Skeletal muscle tissue (tissue), 4 donors: ENCODE data around the gene CDA. TPM values are rescaled to one million over a fixed set of nuclear protein-coding genes. Genes with fewer than 3 reads are reported as not detected.

Source experiments
- H3K27ac ChIP-seq: one replicate; pipeline ENCODE4 v1.7.0; 2013; ENCODE audit warnings: mild to moderate bottlenecking, low read depth, low read length, inconsistent platforms
- H3K27me3 ChIP-seq, 3 donors: one replicate each; pipeline ENCODE4 v1.7.0; 2013; ENCODE audit warnings: low read length in 3 of 3; ENCODE audit not compliant: control insufficient read depth in 3 of 3, insufficient read depth in 3 of 3
- H3K36me3 ChIP-seq, 3 donors: one replicate each; pipeline ENCODE4 v1.7.0; 2013; ENCODE audit warnings: low read length in 3 of 3; ENCODE audit not compliant: control insufficient read depth in 3 of 3, insufficient read depth in 3 of 3
- H3K4me1 ChIP-seq, 3 donors: one replicate each; pipeline ENCODE4 v1.7.0; 2013; ENCODE audit warnings: low read length in 3 of 3, mild to moderate bottlenecking in 3 of 3; ENCODE audit not compliant: control insufficient read depth in 3 of 3, insufficient read depth in 3 of 3
- H3K4me3 ChIP-seq, 3 donors: one replicate each; pipeline ENCODE4 v1.7.0; 2013; ENCODE audit warnings: low read length in 3 of 3
- H3K9ac ChIP-seq, 3 donors: one replicate each; pipeline ENCODE4 v1.7.0; 2013; ENCODE audit warnings: low read length in 3 of 3, mild to moderate bottlenecking in 3 of 3, moderate library complexity in 2 of 3, low read depth in 1 of 3
- H3K9me3 ChIP-seq, 3 donors: one replicate each; pipeline ENCODE4 v1.7.0; 2013; ENCODE audit warnings: low read length in 3 of 3; ENCODE audit not compliant: control insufficient read depth in 3 of 3
- total RNA-seq: library from RNA; depleted of rRNA; stranded (reverse); fragments of >200 nt; gene quantifications from one replicate; pipeline ENCODE4 v1.2.3, GENCODE V29; 2014
- donor health status: Osteomylitis.

Gene CDA
- total RNA-seq, 1 donor from 2014 or later, result not detected

DNA sequence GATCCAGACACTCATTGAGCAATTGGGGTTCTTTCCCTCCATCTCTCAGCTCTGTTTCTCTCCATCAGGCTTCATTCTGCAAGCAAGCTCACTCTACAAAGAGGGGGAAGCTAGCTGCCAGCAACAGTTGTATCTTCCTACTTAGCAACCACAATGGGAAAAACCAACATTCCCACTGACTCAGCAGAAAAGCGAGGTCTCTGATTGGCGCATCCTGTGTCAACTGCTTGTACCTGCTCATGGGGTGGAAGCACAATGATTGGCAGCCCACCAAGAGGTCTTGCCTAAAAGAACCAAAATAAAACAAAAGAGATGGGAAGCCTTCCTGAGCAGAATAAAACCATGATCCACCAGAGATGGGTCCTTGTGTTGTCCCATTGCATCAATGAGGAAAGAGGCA, 4.0 kb upstream of the CDA start:
- Histone ChIP-seq H3K27ac (no peak overlapping the region), H3K4me1 (peaks cover 4 to 8% (median 7%) of the 10 kb centered on the region in 3 donors), H3K4me3 (no peak overlapping the region), H3K36me3 (no peaks in the 10 kb centered on the region), H3K9me3 (no peaks in the 10 kb centered on the region), H3K9ac (no peak overlapping the region), H3K27me3 (peaks cover 18 to 20% (median 19%) of the 10 kb centered on the region in 3 donors)

DNA sequence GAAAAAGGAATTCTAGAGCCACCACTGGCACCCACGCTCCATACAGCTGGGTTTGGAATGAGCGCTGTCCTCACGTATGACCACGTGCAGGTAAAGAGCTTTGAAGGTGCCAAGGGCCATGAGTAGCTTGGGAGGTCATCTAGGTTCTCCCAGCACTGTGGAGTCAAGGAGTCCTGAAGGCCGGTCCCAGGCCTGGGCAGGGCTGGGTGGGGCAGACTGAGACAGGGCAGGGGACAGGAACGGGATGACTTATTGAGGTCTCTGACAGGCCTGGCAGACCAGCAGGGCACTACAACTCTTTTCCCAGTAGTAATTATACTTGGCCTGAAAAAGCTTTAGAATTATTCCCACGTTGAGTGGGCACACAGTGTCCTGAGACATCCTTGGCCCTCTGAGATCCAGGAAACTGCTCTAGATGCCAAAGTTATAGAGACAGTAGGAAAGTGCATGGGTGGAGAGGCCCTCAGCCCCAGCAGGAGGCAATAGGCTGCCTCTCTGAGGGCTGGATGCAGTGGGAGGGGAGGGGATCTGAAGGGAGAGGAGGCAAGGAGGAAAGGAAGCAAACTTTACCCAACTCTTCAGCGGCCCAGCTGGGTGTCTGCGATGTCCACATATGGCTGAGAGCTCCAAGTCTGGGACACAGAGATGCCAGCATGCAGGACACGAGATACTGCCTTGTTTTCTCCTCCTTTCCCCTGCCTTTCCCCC, 1.8 kb upstream of the CDA start:
- no peaks in the 10 kb centered on the region for H3K9me3 ChIP-seq
- peaks cover 4 to 16% (median 7%) of the 10 kb centered on the region in 3 donors for H3K4me1 ChIP-seq
- no peak overlapping the region for H3K27ac ChIP-seq
- H3K36me3 ChIP-seq, result no peaks in the 10 kb centered on the region
- no peak overlapping the region for H3K9ac ChIP-seq
- H3K27me3 ChIP-seq, result peaks cover 24 to 38% (median 30%) of the 10 kb centered on the region in 3 donors
- H3K4me3 ChIP-seq, result no peak overlapping the region

DNA sequence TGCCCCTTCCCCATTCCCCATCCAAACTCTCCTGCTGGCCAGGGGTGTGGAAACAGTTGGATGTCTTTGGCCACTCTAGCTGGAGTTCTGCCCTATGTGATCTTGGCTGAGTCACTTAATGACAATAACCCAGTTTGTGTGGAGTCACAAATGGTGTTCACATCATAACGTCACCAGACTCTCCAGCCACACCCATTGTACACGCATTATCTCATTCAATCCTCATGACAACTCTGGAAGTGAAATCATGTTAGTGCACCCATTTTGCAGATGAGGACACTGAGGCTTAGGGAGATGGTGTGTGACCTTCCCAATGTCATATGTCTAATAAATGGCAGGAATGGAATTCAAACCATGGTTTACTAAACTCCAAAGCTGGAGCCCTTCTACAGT, 1.2 kb upstream of the CDA start:
- no peak overlapping the region for H3K9ac ChIP-seq
- H3K27ac ChIP-seq, result no peak overlapping the region
- H3K9me3 ChIP-seq, result no peaks in the 10 kb centered on the region
- H3K4me1 ChIP-seq, result peaks cover 4 to 16% (median 7%) of the 10 kb centered on the region in 3 donors
- H3K4me3 ChIP-seq, result no peak overlapping the region
- peaks cover 24 to 40% (median 30%) of the 10 kb centered on the region in 3 donors for H3K27me3 ChIP-seq
- no peaks in the 10 kb centered on the region for H3K36me3 ChIP-seq

DNA sequence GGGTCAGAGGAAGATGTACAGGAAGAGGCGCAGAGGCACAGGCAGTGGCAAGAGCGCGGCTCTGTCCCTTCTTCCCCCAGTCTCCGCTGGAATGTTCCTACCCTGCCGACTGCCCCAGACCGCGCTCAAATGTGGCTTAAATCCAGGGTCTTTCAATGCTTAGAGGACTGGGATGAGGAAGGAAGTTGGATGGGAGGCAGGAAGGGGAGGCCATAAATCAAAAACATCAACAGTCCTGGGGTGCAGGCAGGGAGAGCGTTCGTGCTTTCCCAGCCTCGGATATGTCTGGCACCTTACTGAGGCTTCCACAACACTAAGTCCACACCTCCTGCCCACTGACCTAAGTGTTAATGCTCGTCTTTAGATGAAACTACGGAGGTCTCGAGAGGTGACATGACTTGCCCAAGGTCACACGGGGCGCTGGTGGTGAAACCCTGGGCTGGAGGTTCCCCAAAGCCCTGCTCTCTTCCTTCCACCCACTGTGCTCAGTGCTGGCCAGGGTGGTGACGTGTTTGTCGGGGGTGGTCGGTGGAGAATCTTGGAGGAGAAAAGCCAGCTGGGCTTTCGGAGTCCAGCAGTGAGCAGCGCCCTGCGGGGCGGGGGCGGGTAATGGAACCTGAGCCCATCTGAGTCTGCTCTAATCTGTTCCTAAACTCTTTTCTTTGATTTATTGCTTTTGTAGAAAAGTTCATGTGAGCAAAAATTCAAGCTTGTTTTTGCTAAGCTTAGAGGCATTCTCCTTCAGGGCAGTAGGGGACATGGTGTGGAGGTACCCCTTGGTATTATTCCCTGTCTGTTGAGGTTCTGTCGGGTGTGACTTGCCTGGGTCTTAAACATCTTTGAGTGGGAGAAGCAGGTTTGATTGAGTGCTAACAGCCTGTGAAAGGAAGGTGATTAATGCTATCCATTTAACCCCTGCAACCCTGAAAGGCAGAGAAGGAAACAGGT, 708 bp downstream of the CDA start:
- H3K4me3 ChIP-seq, result peak overlapping the region; percentile 50 to 57 (median 52)
- peaks cover 22 to 51% (median 29%) of the 10 kb centered on the region in 3 donors for H3K27me3 ChIP-seq
- H3K36me3 ChIP-seq, result no peaks in the 10 kb centered on the region
- H3K27ac ChIP-seq, result no peak overlapping the region
- H3K4me1 ChIP-seq, result peaks cover 4 to 16% (median 7%) of the 10 kb centered on the region in 3 donors
- H3K9me3 ChIP-seq, result no peaks in the 10 kb centered on the region
- H3K9ac ChIP-seq, result peak overlapping the region in 2 of 3 donors; percentile 1 to 40

DNA sequence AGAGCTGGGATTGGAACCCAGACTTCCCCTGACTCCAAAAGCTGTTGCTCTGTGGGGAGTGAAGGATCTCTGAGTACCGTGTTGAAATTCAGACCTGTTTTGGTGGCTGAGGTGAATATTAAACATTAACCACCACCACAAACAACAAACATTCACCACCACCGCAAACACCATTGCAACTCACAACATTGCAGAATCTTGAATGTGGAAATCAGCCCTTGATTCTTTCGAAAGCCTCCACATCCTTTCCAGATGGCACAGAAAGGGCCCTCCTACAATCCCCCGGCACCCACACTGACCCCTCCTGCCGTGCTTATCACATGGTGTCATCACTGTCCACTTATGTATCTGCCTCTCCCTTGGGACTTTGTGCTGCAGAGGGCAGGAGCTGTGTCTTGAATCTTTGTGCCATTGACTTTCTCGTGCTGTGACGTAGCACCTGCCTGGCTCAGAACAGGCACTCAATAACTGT, 1.4 kb downstream of the CDA start:
- no peak overlapping the region for H3K27ac ChIP-seq
- no peaks in the 10 kb centered on the region for H3K9me3 ChIP-seq
- H3K27me3 ChIP-seq, result peaks cover 19 to 58% (median 27%) of the 10 kb centered on the region in 3 donors
- peak overlapping the region in 1 of 3 donors; percentile 31 for H3K4me3 ChIP-seq
- no peaks in the 10 kb centered on the region for H3K36me3 ChIP-seq
- no peak overlapping the region for H3K9ac ChIP-seq
- H3K4me1 ChIP-seq, result peaks cover 4 to 16% (median 7%) of the 10 kb centered on the region in 3 donors

DNA sequence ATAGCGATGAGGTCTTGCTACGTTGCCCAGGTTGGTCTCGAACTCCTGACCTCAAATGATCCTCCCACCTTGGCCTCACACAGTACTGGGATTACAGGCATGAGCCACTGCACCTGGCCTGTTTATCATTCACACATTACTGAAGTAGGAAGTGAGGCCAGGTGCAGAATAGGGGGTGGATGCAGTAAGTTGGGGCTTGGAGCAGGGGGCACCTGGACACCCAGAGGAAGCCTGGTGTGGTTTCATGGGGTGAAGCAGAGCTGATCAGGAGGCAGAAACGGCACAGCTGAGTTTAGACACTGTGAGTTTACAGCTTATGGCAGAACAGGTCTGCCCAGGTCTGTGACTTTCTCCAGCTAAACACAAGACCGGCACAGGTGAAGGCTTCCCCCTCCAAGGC, 4.9 kb downstream of the CDA start:
- peaks cover 3 to 16% (median 4%) of the 10 kb centered on the region in 3 donors for H3K4me1 ChIP-seq
- no peak overlapping the region for H3K4me3 ChIP-seq
- no peaks in the 10 kb centered on the region for H3K9me3 ChIP-seq
- no peaks in the 10 kb centered on the region for H3K36me3 ChIP-seq
- H3K9ac ChIP-seq, result no peak overlapping the region
- H3K27ac ChIP-seq, result no peak overlapping the region
- peaks cover 14 to 51% (median 23%) of the 10 kb centered on the region in 3 donors for H3K27me3 ChIP-seq

DNA sequence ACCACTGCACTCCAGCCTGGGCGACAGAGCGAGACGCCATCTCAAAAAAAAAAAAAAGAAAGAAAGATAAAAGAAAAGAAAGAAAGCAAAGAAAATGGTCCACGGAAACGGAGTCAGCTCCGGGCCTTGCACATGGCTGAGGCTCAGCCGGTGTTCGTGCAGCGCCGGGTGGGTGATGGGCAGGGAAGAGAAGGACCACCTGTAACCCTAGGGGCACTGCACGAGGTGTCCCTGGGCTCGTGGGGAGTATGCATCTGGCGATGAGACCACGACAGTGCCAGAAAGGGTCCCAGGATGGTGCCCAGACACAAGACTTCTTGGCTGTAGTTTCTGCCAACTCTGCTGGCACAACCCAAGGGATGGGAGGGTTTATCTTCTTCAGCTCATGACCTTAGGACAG, 5.8 kb downstream of the CDA start:
- Histone ChIP-seq H3K27ac (no peak overlapping the region), H3K4me3 (no peak overlapping the region), H3K36me3 (no peaks in the 10 kb centered on the region), H3K9me3 (no peaks in the 10 kb centered on the region), H3K27me3 (peaks cover 5 to 41% (median 13%) of the 10 kb centered on the region in 3 donors), H3K4me1 (peaks cover 0 to 9% (median 0%) of the 10 kb centered on the region in 3 donors), H3K9ac (no peak overlapping the region)

DNA sequence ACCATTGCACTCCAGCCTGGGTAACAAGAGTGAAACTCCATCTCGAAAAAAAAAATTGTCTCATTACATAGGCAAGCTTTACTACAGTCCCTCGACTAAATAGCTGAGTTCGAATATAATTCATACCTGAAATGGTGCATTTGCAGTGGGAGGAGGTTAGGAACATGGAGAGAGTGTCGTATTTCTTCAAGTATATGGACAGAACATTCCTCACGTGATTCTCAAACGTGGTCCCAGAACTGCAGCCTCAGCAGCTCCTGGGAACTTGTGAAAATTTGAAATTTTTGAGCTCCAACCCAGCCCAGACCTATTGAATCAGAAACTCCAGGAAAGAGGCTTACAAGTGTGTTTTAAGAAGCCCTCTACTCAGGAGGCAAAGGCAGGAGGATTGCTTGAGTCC, 7.2 kb downstream of the CDA start:
- Histone ChIP-seq H3K9me3 (no peaks in the 10 kb centered on the region), H3K4me1 (no peaks in the 10 kb centered on the region), H3K36me3 (no peaks in the 10 kb centered on the region), H3K9ac (no peak overlapping the region), H3K27ac (no peak overlapping the region), H3K4me3 (no peak overlapping the region), H3K27me3 (peaks cover 3 to 30% (median 5%) of the 10 kb centered on the region in 3 donors)

DNA sequence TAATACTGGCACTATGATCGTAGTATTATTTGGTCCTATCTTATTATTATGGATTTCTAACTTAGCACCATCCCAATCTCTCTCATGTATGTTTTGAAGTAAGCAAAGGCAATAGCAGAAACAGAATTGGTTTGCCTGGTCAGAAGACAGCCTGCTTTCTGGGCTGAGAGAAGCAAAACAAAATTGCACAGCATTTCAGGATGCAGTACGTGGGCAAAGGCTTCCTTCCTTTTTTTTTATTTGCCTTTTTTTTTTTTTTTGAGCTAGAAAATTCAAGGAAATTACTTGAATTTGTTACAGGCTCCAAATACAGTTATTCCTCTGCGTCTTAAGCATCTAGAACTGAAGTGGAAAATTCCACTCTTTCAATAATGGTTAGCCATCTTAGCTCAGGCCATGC, 8.8 kb downstream of the CDA start:
- H3K4me1 ChIP-seq, result no peaks in the 10 kb centered on the region
- no peaks in the 10 kb centered on the region for H3K9me3 ChIP-seq
- no peaks in the 10 kb centered on the region for H3K36me3 ChIP-seq
- H3K27ac ChIP-seq, result no peak overlapping the region
- no peak overlapping the region for H3K9ac ChIP-seq
- H3K4me3 ChIP-seq, result no peak overlapping the region
- peaks cover 0 to 19% (median 0%) of the 10 kb centered on the region in 3 donors for H3K27me3 ChIP-seq
